Nucleus accumbens (tissue), 56 donors: ENCODE results near the gene CLMP.
"Not testable (repeated sequence)": the region's sequence is repeated elsewhere in the genome, so short reads cannot be mapped to it uniquely, and the experiment has no call there.

Experiments
- DNase-seq, 56 donors: peaks; one replicate each; lab custom pipeline; 2025; lab: John Stamatoyannopoulos, UW

Gene CLMP

GRCh38 chr11:123100379-123101085 lies 94.5 kb downstream of the CLMP start:
- no peak for DNase-seq

GRCh38 chr11:123098990-123099389 lies 96.1 kb downstream of the CLMP start:
- no peak for DNase-seq

- no peak for DNase-seq
Measured at GRCh38 chr11:123093739-123094138, 101.3 kb downstream of the CLMP start.

- DNase-seq = no peak
Measured at GRCh38 chr11:123091506-123091905, 103.5 kb downstream of the CLMP start.

GRCh38 chr11:123090168-123090567 lies 104.9 kb downstream of the CLMP start:
- not testable (repeated sequence) for DNase-seq

- not testable (repeated sequence) for DNase-seq
Measured at GRCh38 chr11:123088896-123089295, 106.2 kb downstream of the CLMP start.

- not testable (repeated sequence) for DNase-seq
Measured at GRCh38 chr11:123087657-123088056, 107.4 kb downstream of the CLMP start.

- DNase-seq = no peak
Measured at GRCh38 chr11:123086305-123086704, 108.7 kb downstream of the CLMP start.

- DNase-seq = no peak
Measured at GRCh38 chr11:123085497-123085896, 109.6 kb downstream of the CLMP start.

- no peak for DNase-seq
Measured at GRCh38 chr11:123084454-123084853, 110.6 kb downstream of the CLMP start.

GRCh38 chr11:123083623-123084029 lies 111.4 kb downstream of the CLMP start:
- peak in 8 of 56 donors; percentile 4 to 73 (median 10) for DNase-seq

GRCh38 chr11:123082977-123083376 lies 112.1 kb downstream of the CLMP start:
- DNase-seq = no peak

- DNase-seq = no peak
Measured at GRCh38 chr11:123080015-123080414, 115.0 kb downstream of the CLMP start.

- no peak for DNase-seq
Measured at GRCh38 chr11:123076484-123076883, 118.6 kb downstream of the CLMP start.

GRCh38 chr11:123073343-123074057 lies 121.5 kb downstream of the CLMP start:
- DNase-seq = no peak

- no peak for DNase-seq
Measured at GRCh38 chr11:123072762-123073161, 122.3 kb downstream of the CLMP start.

GRCh38 chr11:123072332-123072761 lies 122.7 kb downstream of the CLMP start:
- DNase-seq = no peak

GRCh38 chr11:123069908-123070821 lies 124.9 kb downstream of the CLMP start:
- DNase-seq = no peak

GRCh38 chr11:123065621-123066020 lies 129.4 kb downstream of the CLMP start:
- no peak for DNase-seq

- no peak for DNase-seq
Measured at GRCh38 chr11:123063826-123064657, 131.0 kb downstream of the CLMP start.
